Tibial artery (tissue), 4 donors: ENCODE data around the gene LRPPRC.
"Not testable (repeated sequence)": the region's sequence is repeated elsewhere in the genome, so short reads cannot be mapped to it uniquely, and the experiment has no call there.

ENCODE experiments used
- DNase-seq, 2 donors: peaks; one replicate each; pipeline ENCODE4 v3.0.0-alpha.2; 2019
- H3K27ac ChIP-seq, 2 donors: fragments of 200-600 bp; sonication (generic) in 1 of 2; 1 replicate in 1 of 2; 2 replicates in 1 of 2; pipeline ENCODE4 v1.5.1; 2018 to 2019; ENCODE audit warnings: mild to moderate bottlenecking in 1 of 2
- H3K27me3 ChIP-seq, 2 donors: fragments of 200-600 bp; sonication (generic) in 1 of 2; one replicate each; pipeline versions ENCODE4 v1.5.1 to v1.6.0; 2016 to 2019
- H3K36me3 ChIP-seq, 3 donors: fragments of 200-600 bp; sonication (generic) in 2 of 3; one replicate each; pipeline ENCODE4 v1.5.1; 2016 to 2019; ENCODE audit warnings: mild to moderate bottlenecking in 2 of 3
- H3K4me1 ChIP-seq, 4 donors: fragments of 200-600 bp; sonication (generic) in 2 of 4; 1 replicate in 3 of 4; 2 replicates in 1 of 4; pipeline ENCODE4 v1.5.1; 2016 to 2019
- H3K4me3 ChIP-seq, 2 donors: fragments of 200-600 bp; sonication (generic) in 1 of 2; 1 replicate in 1 of 2; 2 replicates in 1 of 2; pipeline ENCODE4 v1.5.1; 2018 to 2019; ENCODE audit warnings: mild to moderate bottlenecking in 2 of 2
- H3K9me3 ChIP-seq, 3 donors: fragments of 200-600 bp; sonication (generic) in 1 of 3; one replicate each; pipeline ENCODE4 v1.5.1; 2016 to 2019
- CTCF ChIP-seq, 2 experiments: fragments of 200-600 bp in 1 of 2; fragments of 450-650 bp in 1 of 2; IDR thresholded peaks; one replicate each; pipeline ENCODE4 v1.5.1; 2017 to 2019; ENCODE audit warnings: antibody characterized with exemption in 2 of 2, mild to moderate bottlenecking in 1 of 2, moderate library complexity in 1 of 2
- intact Hi-C: fragments of 100-400 bp; cut with DNase I; formaldehyde crosslinking; loops from one replicate; pipeline ENCODE4 v1.15.0; 2023; ENCODE audit warnings: low total_unique reads

The LRPPRC gene

GRCh38 chr2:44037221-44037620, 41.4 kb upstream of the LRPPRC start:
- Histone ChIP-seq H3K36me3 (no peaks in the 10 kb centered on the region), H3K27ac (no peak overlapping the region), H3K27me3 (peaks cover 0 to 5% of the 10 kb centered on the region in 2 donors), H3K9me3 (no peaks in the 10 kb centered on the region), H3K4me1 (no peaks in the 10 kb centered on the region), H3K4me3 (no peak overlapping the region)
- no peak for TF ChIP-seq CTCF (IDR thresholded peaks at IDR 0.05)
- DNase-seq = no peak
- intact Hi-C loops = no loop called here

- TF ChIP-seq CTCF (IDR thresholded peaks at IDR 0.05) = no peak
- DNase-seq = no peak
- Histone ChIP-seq H3K9me3 (no peaks in the 10 kb centered on the region), H3K36me3 (no peaks in the 10 kb centered on the region), H3K27me3 (peaks cover 0 to 10% of the 10 kb centered on the region in 2 donors), H3K27ac (no peak overlapping the region), H3K4me1 (no peaks in the 10 kb centered on the region), H3K4me3 (no peak overlapping the region)
- intact Hi-C loops = no loop called here
These were observed 38.2 kb upstream of the LRPPRC start for GRCh38 chr2:44033947-44034346.

GRCh38 chr2:44027076-44027475, 31.3 kb upstream of the LRPPRC start:
- H3K36me3 ChIP-seq, H3K27me3 ChIP-seq, H3K4me3 ChIP-seq, DNase-seq, intact Hi-C loops, H3K4me1 ChIP-seq, H3K9me3 ChIP-seq, H3K27ac ChIP-seq: not testable (repeated sequence)

- no peak overlapping the region for H3K4me3 ChIP-seq
- no peak for TF ChIP-seq CTCF (IDR thresholded peaks at IDR 0.05)
- intact Hi-C loops = no loop called here
- H3K4me1 ChIP-seq = no peaks in the 10 kb centered on the region
- DNase-seq = no peak
- no peaks in the 10 kb centered on the region for H3K36me3 ChIP-seq
- H3K27me3 ChIP-seq = peaks cover 0 to 10% of the 10 kb centered on the region in 2 donors
- no peaks in the 10 kb centered on the region for H3K9me3 ChIP-seq
- no peak overlapping the region for H3K27ac ChIP-seq
These were observed 20.5 kb upstream of the LRPPRC start for GRCh38 chr2:44016282-44016681.

- Histone ChIP-seq H3K4me3 (no peak overlapping the region), H3K36me3 (no peaks in the 10 kb centered on the region), H3K4me1 (no peaks in the 10 kb centered on the region), H3K9me3 (no peaks in the 10 kb centered on the region), H3K27ac (no peak overlapping the region), H3K27me3 (peaks cover 0 to 12% of the 10 kb centered on the region in 2 donors)
- no peak for TF ChIP-seq CTCF (IDR thresholded peaks at IDR 0.05)
- intact Hi-C loops = no loop called here
- DNase-seq = no peak
These were observed 19.4 kb upstream of the LRPPRC start for GRCh38 chr2:44015239-44015638.

- H3K36me3 ChIP-seq, H3K9me3 ChIP-seq, H3K27ac ChIP-seq, H3K4me1 ChIP-seq, intact Hi-C loops, DNase-seq, H3K4me3 ChIP-seq: not testable (repeated sequence)
- H3K27me3 ChIP-seq = peaks cover 0 to 12% of the 10 kb centered on the region in 2 donors
These were observed 17.4 kb upstream of the LRPPRC start for GRCh38 chr2:44013205-44013604.

GRCh38 chr2:44010266-44010665, 14.5 kb upstream of the LRPPRC start:
- no peaks in the 10 kb centered on the region for H3K9me3 ChIP-seq
- H3K4me3 ChIP-seq = no peak overlapping the region
- no peaks in the 10 kb centered on the region for H3K4me1 ChIP-seq
- H3K36me3 ChIP-seq = no peaks in the 10 kb centered on the region
- intact Hi-C loops = no loop called here
- no peak for TF ChIP-seq CTCF (IDR thresholded peaks at IDR 0.05)
- H3K27ac ChIP-seq = no peak overlapping the region
- DNase-seq = no peak
- H3K27me3 ChIP-seq = peaks cover 0 to 8% of the 10 kb centered on the region in 2 donors
